HG02973 (cell line): ENCODE results near the gene FXYD1.
"Not testable (repeated sequence)": the region's sequence is repeated elsewhere in the genome, so short reads cannot be mapped to it uniquely, and the experiment has no call there.

Experiments
- ATAC-seq: cut with Tn5 transposase; IDR thresholded peaks from one replicate; pipeline ENCODE4 v1.9.1; 2021; ENCODE audit warnings: moderate library complexity; ENCODE audit not compliant: unreplicated experiment

FXYD1 gene

GRCh38 chr19:35141837-35142605, 3.4 kb downstream of the FXYD1 start:
- ATAC-seq = no peak

DNA sequence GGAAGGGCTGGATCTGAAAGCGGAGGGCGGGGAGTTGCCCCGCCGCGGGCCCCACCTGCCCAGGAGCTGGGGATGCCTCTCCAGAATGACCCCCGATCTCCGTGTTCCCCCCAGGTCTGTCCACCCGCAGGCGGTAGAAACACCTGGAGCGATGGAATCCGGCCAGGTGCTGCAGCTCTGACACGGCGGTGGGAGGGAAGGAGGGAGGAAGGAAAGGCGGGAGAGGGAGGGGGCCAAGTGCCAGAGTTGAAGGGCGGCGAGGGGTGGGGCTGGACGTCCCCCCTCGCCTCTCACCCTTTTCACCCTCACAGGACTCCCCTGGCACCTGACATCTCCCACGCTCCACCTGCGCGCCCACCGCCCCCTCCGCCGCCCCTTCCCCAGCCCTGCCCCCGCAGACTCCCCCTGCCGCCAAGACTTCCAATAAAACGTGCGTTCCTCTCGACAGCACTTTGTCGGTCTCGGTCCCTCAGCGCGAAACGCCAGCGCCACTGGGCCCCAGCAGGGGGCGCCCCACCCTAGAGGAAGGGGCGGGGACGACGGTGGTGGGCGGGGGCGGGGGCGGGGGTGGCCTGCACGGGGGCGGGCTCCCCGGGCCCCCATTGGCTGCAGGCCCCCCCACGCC, 4.1 kb downstream of the FXYD1 start:
- ATAC-seq = no peak

DNA sequence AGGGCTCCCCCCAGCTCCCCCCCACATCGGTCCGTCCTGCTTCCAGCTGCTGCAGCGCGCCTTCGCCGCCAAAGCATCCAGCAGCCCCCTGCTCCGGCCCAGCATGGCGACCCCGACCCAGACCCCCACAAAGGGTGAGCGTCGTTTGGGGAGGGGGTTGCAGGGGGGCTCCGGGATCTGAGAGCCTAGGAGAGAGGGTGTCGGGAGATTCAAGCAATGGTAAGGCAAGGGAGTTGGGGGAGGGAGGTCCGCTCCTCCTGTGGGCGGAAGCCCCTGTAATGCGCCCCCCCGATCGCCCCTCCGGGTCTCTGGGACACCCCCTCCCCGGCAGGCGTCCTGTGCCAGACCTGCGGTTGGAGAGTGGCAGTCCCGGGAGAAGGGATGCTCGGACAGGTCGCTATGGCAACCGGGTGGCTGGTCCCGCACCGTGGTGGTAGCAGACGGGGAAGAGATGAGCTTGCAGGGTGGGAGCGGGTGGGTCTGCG, 4.6 kb downstream of the FXYD1 start, which contains the start of gene FXYD7:
Gene FXYD7 (plus strand): TSS at position 25 of the 485 bp plus-strand sequence. CDS start 79 bp downstream, at position 104.
- no peak for ATAC-seq

DNA sequence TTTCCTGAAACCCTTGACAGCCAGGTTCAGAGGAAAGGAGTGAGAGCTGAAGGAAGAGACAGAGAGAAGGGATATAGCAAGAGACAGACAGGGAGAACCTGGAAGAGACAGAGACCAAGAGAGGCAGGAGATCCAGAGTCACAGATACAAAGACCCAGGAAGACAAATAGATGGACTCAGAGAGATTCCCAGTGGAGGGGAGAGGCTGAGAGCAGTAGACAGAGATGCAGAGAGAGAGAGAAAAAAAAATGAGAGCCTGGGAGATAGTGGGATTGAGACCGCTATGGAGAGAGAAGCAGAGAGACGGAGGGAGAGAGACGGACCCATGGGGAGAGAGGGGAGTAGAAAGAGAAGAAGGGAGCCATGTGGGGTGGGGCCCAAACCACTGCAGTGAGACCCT, 5.2 kb downstream of the FXYD1 start:
- ATAC-seq = no peak

GRCh38 chr19:35144259-35144599, 5.6 kb downstream of the FXYD1 start:
- ATAC-seq = no peak

DNA sequence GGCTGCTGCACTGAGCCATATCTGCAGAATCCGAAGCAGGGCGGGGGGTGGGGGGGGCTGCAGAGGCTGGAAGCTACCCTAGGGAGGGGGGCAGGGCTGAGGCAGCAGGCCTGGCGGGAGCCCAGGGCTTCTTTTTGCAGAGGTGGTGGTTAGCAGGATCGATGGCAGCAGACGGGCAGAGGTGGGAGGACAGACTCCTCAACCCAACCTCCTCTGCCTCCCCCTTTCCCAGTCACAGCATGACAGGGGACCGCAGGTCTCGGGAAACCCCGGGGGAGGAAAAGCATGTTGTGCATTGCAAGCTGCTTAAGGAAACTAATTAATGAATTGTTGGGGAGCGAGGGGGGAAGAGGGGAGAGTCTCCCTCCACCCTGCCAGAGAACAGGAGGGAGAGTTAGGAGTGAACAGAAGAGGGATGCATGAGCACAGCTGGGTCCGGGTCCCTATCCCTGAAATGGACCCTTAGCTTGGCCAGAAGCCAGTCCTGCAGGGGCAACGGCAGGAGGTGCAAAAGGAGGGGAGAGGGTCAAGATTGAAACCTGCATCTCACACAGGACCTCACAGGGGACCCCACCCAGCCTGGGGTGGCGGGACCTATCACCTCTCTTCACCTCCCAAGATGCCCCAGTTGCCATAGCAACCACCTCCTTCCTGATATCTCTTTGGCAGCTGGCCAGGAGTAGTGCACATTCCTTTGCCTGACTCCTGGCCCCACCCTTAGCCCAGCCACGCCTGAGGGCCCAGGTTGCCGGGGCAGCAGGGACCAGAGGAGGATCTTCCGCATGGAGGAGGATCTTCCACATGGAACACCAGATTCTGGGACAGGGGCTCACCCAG, 6.2 kb downstream of the FXYD1 start:
- no peak for ATAC-seq

- ATAC-seq = no peak
Measured at GRCh38 chr19:35146746-35147459, 8.3 kb downstream of the FXYD1 start.

- ATAC-seq = no peak
Measured at GRCh38 chr19:35149463-35149862, 10.8 kb downstream of the FXYD1 start.

GRCh38 chr19:35150445-35150844, 11.8 kb downstream of the FXYD1 start:
- no peak for ATAC-seq

GRCh38 chr19:35151273-35152065, 12.8 kb downstream of the FXYD1 start:
- ATAC-seq = no peak

DNA sequence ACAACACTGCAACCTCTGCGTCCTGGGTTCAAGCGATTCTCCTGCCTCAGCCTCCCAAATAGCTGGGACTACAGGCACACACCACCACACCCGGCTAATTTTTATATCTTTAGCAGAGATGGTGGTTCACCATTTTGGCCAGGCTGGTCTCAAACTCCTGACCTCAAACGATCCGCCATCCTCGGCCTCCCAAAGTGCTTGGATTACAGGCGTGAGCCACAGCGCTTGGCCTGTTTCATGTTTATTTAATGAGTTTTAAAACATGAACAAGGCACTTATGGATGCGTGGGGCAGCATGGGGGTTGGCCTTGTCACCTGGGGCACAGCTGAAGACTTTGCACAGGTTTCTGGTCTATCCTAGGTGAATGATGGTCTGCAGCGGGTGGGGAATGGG, 14.5 kb downstream of the FXYD1 start:
- not testable (repeated sequence) for ATAC-seq

DNA sequence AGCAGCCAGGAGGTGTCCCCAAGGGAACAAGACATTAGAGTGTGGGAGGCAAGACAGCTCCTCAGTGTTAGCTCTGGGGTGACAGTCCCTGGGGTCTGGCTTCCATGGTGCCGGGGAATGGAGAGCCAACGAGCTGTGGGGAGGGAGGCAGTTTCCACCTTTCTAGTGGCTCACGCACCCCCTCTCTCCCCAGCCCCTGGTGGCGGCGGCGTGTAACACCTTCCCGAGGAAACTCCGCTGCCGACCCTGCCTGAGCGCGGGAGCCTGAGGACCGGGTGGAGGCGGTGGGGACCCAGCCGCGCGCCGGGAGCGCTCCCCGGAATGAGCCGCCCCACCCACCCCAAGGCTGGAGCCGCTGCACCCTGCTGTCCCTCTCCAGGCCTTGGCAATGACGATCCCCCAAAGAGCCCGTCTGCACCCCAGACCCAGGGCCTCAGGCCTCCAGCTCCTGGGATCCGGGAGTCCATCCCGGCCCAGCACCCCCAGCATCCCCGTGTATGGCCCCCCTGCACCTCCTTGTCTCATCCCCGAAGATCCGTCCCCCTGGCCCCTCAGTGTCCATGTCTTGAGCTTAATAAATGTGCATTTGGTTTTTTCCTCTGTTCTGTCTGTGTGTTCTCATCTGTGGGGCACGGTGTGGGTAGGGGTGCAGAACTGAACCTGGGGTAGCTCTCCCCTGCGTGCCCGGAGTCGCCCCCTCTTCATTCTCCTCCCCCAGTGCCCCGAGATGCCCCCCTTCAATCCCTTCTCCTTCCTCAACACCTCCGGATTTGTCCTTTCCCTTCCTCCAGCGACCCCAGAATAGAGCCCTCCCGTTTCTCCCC, 15.3 kb downstream of the FXYD1 start:
- no peak for ATAC-seq

- no peak for ATAC-seq
Measured at GRCh38 chr19:35154525-35155406, 16.1 kb downstream of the FXYD1 start, which contains the start of gene FXYD5. Gene FXYD5 (plus strand): TSS chr19:35154735. CDS start chr19:35155551, 816 bp downstream.

DNA sequence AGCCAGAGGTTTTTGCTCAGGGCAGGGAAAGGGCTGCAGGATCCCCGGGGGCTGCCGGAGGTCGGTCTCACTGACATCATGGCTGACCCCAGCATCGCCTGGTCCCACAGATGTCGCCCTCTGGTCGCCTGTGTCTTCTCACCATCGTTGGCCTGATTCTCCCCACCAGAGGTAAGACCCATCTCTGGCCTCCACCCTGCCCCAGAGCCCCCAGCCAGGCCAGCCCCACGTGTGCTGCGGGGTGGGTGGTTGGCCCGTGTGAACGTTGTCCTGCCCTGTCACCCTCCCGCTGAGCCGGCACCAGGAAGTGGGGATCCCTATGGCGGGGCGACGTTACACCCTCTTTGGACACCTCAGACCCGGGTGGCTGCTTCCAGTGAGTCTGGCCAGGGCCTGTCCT, 16.8 kb downstream of the FXYD1 start:
- no peak for ATAC-seq

- ATAC-seq = no peak
Measured at GRCh38 chr19:35155981-35156672, 17.5 kb downstream of the FXYD1 start.

- no peak for ATAC-seq
Measured at GRCh38 chr19:35156673-35157014, 18.0 kb downstream of the FXYD1 start.

DNA sequence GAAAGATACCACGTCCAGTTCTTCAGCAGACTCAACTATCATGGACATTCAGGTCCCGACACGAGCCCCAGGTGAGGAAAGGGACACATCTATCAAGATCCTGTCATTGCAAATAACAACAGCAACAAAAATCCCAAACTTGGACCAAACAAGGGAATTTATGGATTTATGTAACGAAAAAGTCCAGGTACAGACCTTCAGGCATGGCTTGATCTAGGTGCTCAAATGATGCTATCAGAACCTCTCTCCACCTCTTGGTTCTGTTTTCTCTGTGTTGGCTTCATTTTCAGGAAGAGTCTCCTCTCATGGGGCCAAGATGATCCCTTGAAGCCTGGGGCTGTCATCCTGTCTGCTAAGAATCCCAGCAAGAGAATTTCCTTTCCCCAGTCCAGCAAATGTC, 18.8 kb downstream of the FXYD1 start:
- ATAC-seq = no peak

GRCh38 chr19:35159606-35160005, 21.0 kb downstream of the FXYD1 start:
- no peak for ATAC-seq
